Mesenchymal stem cell (in vitro differentiated cells and primary cell): ENCODE measurements around the gene THAP4.

ENCODE experiments used
- DNase-seq: peaks from one replicate; pipeline ENCODE4 v3.0.0-alpha.2; 2013
- H2AFZ ChIP-seq: one replicate; pipeline ENCODE4 v1.6.1; 2013; ENCODE audit warnings: low read depth, mild to moderate bottlenecking, control low read depth, inconsistent platforms, low read length, moderate library complexity
- H2AK5ac ChIP-seq: 2 replicates; pipeline ENCODE4 v1.6.1; 2013; ENCODE audit warnings: low read length, moderate library complexity, mild to moderate bottlenecking, inconsistent platforms; ENCODE audit not compliant: severe bottlenecking
- H2BK120ac ChIP-seq: one replicate; pipeline ENCODE4 v1.6.1; 2013; ENCODE audit warnings: low read depth, mild to moderate bottlenecking, inconsistent platforms, low read length, moderate library complexity
- H2BK12ac ChIP-seq, 2 experiments: one replicate each; pipeline ENCODE4 v1.6.1; 2013; ENCODE audit warnings: inconsistent platforms in 2 of 2, low read length in 2 of 2, mild to moderate bottlenecking in 2 of 2, moderate library complexity in 2 of 2, control low read depth in 1 of 2
- H2BK15ac ChIP-seq: one replicate; pipeline ENCODE4 v1.6.1; 2013; ENCODE audit warnings: mild to moderate bottlenecking, low read depth, inconsistent platforms; ENCODE audit not compliant: poor library complexity, severe bottlenecking
- H2BK5ac ChIP-seq: 2 replicates; pipeline ENCODE4 v1.6.1; 2013; ENCODE audit warnings: low read depth, mild to moderate bottlenecking, low read length, control low read depth, inconsistent platforms; ENCODE audit not compliant: poor library complexity, severe bottlenecking
- H3K14ac ChIP-seq, 2 experiments: one replicate each; pipeline ENCODE4 v1.6.1; 2013; ENCODE audit warnings: inconsistent platforms in 2 of 2, low read length in 2 of 2, control low read depth in 1 of 2, mild to moderate bottlenecking in 1 of 2, moderate library complexity in 1 of 2
- H3K18ac ChIP-seq, 2 experiments: one replicate each; pipeline ENCODE4 v1.6.1; 2013; ENCODE audit warnings: inconsistent platforms in 2 of 2, low read length in 2 of 2, control low read depth in 1 of 2, low read depth in 1 of 2, mild to moderate bottlenecking in 1 of 2
- H3K23ac ChIP-seq, 2 experiments: one replicate each; pipeline ENCODE4 v1.6.1; 2013; ENCODE audit warnings: inconsistent platforms in 2 of 2, low read length in 2 of 2, mild to moderate bottlenecking in 2 of 2, moderate library complexity in 2 of 2, control low read depth in 1 of 2
- H3K27ac ChIP-seq: 2 replicates; pipeline ENCODE4 v1.5.1; 2013; ENCODE audit warnings: mild to moderate bottlenecking, moderate library complexity, low read length, control low read depth, inconsistent platforms; ENCODE audit not compliant: poor library complexity, severe bottlenecking
- H3K27me3 ChIP-seq, 2 experiments: 2 replicates each; pipeline versions ENCODE4 v1.6.1 to v1.7.0; 2013; ENCODE audit warnings: low read length in 2 of 2, mild to moderate bottlenecking in 2 of 2, moderate library complexity in 2 of 2, control low read depth in 1 of 2, inconsistent platforms in 1 of 2; ENCODE audit not compliant: control insufficient read depth in 1 of 2, insufficient read depth in 1 of 2
- H3K36me3 ChIP-seq, 2 experiments: 2 replicates each; pipeline versions ENCODE4 v1.6.1 to v1.7.0; 2013; ENCODE audit warnings: low read length in 2 of 2, control low read depth in 1 of 2, inconsistent platforms in 1 of 2, low read depth in 1 of 2, mild to moderate bottlenecking in 1 of 2; ENCODE audit not compliant: insufficient read depth in 2 of 2, control insufficient read depth in 1 of 2
- H3K4ac ChIP-seq, 2 experiments: one replicate each; pipeline ENCODE4 v1.6.1; 2013; ENCODE audit warnings: inconsistent platforms in 2 of 2, low read length in 2 of 2, mild to moderate bottlenecking in 2 of 2, moderate library complexity in 2 of 2, control low read depth in 1 of 2, low read depth in 1 of 2
- H3K4me1 ChIP-seq: 2 replicates; pipeline ENCODE4 v1.6.1; 2013; ENCODE audit warnings: low read depth, low read length, control low read depth; ENCODE audit not compliant: control insufficient read depth, insufficient read depth
- H3K4me2 ChIP-seq: 2 replicates; pipeline ENCODE4 v1.6.1; 2013; ENCODE audit warnings: low read length, mild to moderate bottlenecking, inconsistent platforms; ENCODE audit not compliant: poor library complexity, severe bottlenecking
- H3K4me3 ChIP-seq, 2 experiments: 2 replicates each; pipeline versions ENCODE4 v1.5.1 to v1.7.0; 2013; ENCODE audit warnings: low read length in 2 of 2, mild to moderate bottlenecking in 2 of 2, control low read depth in 1 of 2, low read depth in 1 of 2; ENCODE audit not compliant: insufficient read depth in 1 of 2
- H3K79me1 ChIP-seq: replicated peaks from 2 replicates; pipeline ENCODE4 v1.6.1; 2013; ENCODE audit warnings: mild to moderate bottlenecking, control low read depth, low read length, inconsistent platforms; ENCODE audit not compliant: poor library complexity, severe bottlenecking
- H3K9ac ChIP-seq: 2 replicates; pipeline ENCODE4 v1.7.0; 2013; ENCODE audit warnings: mild to moderate bottlenecking, low read length, moderate library complexity
- H3K9me3 ChIP-seq: 2 replicates; pipeline ENCODE4 v1.7.0; 2013; ENCODE audit warnings: mild to moderate bottlenecking, low read length; ENCODE audit not compliant: control insufficient read depth
- H4K8ac ChIP-seq: one replicate; pipeline ENCODE4 v1.6.1; 2013; ENCODE audit warnings: inconsistent platforms, mild to moderate bottlenecking, low read length, moderate library complexity
- H4K91ac ChIP-seq: one replicate; pipeline ENCODE4 v1.6.1; 2013; ENCODE audit warnings: mild to moderate bottlenecking, low read length, inconsistent platforms
- WGBS: methylation state at CpG from one replicate; pipeline ENCODE4 v1.1.7; 2013; ENCODE audit warnings: mixed read lengths; 5-methylcytosine and 5-hydroxymethylcytosine counted together

THAP4 gene

GRCh38 chr2:241576293-241576654, 60.7 kb downstream of the THAP4 start:
- no peak overlapping the region for H2BK12ac ChIP-seq
- DNase-seq = no peak
- H3K4ac ChIP-seq = no peak overlapping the region
- no peak overlapping the region for H2BK5ac ChIP-seq
- H2AK5ac ChIP-seq = no peak overlapping the region
- no peak overlapping the region for H3K4me3 ChIP-seq
- H4K8ac ChIP-seq = no peak overlapping the region
- no peak overlapping the region for H2BK120ac ChIP-seq
- H3K79me1 ChIP-seq = peaks cover 6% of the 10 kb centered on the region
- no peak overlapping the region for H2BK15ac ChIP-seq
- H2AFZ ChIP-seq = no peak overlapping the region
- H3K27ac ChIP-seq = no peak overlapping the region
- H3K27me3 ChIP-seq = no peaks in the 10 kb centered on the region
- H3K4me1 ChIP-seq = peaks cover 22% of the 10 kb centered on the region
- no peak overlapping the region for H3K14ac ChIP-seq
- WGBS = 83% methylated on average over 14 of the region's 14 CpGs
- H3K9me3 ChIP-seq = no peaks in the 10 kb centered on the region
- H3K23ac ChIP-seq = no peak overlapping the region
- H3K9ac ChIP-seq = no peak overlapping the region
- peaks cover 17 to 49% of the 10 kb centered on the region in 2 experiments for H3K36me3 ChIP-seq
- H3K4me2 ChIP-seq = no peak overlapping the region
- no peak overlapping the region for H3K18ac ChIP-seq
- no peak overlapping the region for H4K91ac ChIP-seq

DNA sequence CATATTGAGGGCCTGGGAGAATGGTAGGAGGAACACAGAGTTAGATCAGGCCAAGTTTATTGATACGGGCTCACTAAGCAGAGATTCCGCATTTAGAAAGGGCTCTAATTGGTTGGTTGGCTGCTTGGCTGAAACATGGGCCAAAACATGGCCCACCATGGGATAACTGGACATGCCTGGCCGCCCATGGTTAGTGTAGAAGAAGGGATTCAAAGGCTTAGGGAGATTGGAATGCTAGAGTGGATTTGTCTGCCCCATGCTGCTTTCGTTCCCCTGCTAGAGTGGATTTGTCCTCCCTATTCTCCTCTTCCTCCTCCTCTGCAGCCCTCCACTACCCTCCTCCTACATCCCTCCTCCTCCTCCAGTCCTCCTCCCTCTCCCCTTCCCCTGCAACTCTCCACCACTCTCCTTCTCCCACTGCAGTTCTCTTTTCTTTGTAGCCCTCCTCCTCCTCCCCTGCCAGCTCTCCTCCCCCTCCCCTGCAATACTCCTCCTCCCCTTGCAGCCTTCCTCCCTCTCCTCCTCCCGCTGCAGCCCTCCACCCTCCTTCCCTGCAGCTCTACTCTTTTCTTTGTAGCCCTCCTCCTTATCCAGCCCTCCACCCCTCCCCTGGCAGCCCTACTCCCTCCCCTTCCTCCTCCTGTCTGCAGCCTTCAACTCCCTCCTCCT, 61.2 kb downstream of the THAP4 start:
- no peaks in the 10 kb centered on the region for H3K27me3 ChIP-seq
- no peaks in the 10 kb centered on the region for H3K9me3 ChIP-seq
- H2AFZ ChIP-seq = no peak overlapping the region
- H3K4me1 ChIP-seq = peaks cover 25% of the 10 kb centered on the region
- peaks cover 7% of the 10 kb centered on the region for H3K79me1 ChIP-seq
- H3K9ac ChIP-seq = no peak overlapping the region
- H3K18ac ChIP-seq = no peak overlapping the region
- no peak overlapping the region for H3K23ac ChIP-seq
- H2BK120ac ChIP-seq = no peak overlapping the region
- no peak overlapping the region for H4K91ac ChIP-seq
- H2BK5ac ChIP-seq = no peak overlapping the region
- no peak overlapping the region for H3K4me3 ChIP-seq
- no peak overlapping the region for H3K14ac ChIP-seq
- H4K8ac ChIP-seq = no peak overlapping the region
- H2BK15ac ChIP-seq = no peak overlapping the region
- no peak overlapping the region for H2BK12ac ChIP-seq
- WGBS = 76% methylated on average over 5 of the region's 5 CpGs
- H3K27ac ChIP-seq = no peak overlapping the region
- no peak for DNase-seq
- H2AK5ac ChIP-seq = no peak overlapping the region
- no peak overlapping the region for H3K4me2 ChIP-seq
- peaks cover 17 to 53% of the 10 kb centered on the region in 2 experiments for H3K36me3 ChIP-seq
- H3K4ac ChIP-seq = no peak overlapping the region

DNA sequence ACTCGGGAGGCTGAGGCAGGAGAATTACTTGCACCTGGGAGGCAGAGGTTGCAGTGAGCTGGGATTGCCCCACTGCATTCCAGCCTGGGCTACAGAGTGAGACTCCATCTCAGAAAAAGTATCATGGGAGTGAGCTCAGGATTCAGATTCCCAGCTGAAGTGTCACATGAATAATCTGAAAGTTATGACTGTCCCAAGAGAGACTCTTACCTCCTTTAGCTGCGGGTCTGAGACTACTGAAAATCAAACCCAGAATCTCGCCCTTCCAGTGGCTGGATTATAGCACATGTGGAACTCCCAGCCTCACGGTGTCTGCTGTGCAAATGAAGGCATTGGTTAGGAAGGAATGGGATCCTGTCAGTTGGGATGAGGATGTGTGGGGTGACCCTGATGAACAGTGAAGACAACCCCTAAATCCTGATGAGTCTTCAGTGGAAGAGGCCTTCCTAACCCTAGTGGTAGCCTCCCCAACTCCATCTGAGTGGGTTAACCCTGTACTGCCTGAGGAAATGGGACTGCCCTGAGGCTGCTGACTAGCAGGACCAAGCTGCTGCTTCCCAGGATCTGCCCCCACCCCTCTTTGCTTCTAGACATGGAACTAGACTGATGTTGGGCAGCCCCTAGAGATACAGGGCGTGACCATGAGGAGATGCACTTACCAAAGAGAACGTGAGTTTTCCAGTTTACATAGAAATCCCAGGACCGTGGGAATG, 61.9 kb downstream of the THAP4 start:
- Histone ChIP-seq H3K18ac (no peak overlapping the region), H3K36me3 (peaks cover 12 to 54% of the 10 kb centered on the region in 2 experiments), H3K4ac (no peak overlapping the region), H3K4me2 (no peak overlapping the region), H2AFZ (no peak overlapping the region), H2BK12ac (no peak overlapping the region), H2BK5ac (no peak overlapping the region), H3K9me3 (no peaks in the 10 kb centered on the region), H2BK15ac (no peak overlapping the region), H3K23ac (no peak overlapping the region), H3K9ac (no peak overlapping the region), H3K79me1 (peaks cover 7% of the 10 kb centered on the region), H3K4me3 (no peak overlapping the region), H2AK5ac (no peak overlapping the region), H3K14ac (no peak overlapping the region), H2BK120ac (no peak overlapping the region), H3K4me1 (peaks cover 25% of the 10 kb centered on the region), H3K27ac (no peak overlapping the region), H4K91ac (no peak overlapping the region), H4K8ac (no peak overlapping the region), H3K27me3 (no peaks in the 10 kb centered on the region)
- WGBS = 93% methylated on average over 7 of the region's 7 CpGs
- DNase-seq = no peak

- no peak overlapping the region for H3K14ac ChIP-seq
- H4K91ac ChIP-seq = no peak overlapping the region
- no peak overlapping the region for H3K27ac ChIP-seq
- no peak overlapping the region for H2BK12ac ChIP-seq
- peaks cover 12 to 52% of the 10 kb centered on the region in 2 experiments for H3K36me3 ChIP-seq
- no peak for DNase-seq
- no peak overlapping the region for H3K23ac ChIP-seq
- H2BK5ac ChIP-seq = no peak overlapping the region
- H2BK15ac ChIP-seq = no peak overlapping the region
- H3K4ac ChIP-seq = no peak overlapping the region
- H3K9ac ChIP-seq = no peak overlapping the region
- no peak overlapping the region for H4K8ac ChIP-seq
- H2BK120ac ChIP-seq = no peak overlapping the region
- H3K27me3 ChIP-seq = no peaks in the 10 kb centered on the region
- H3K4me1 ChIP-seq = peaks cover 27% of the 10 kb centered on the region
- no peak overlapping the region for H3K18ac ChIP-seq
- H2AFZ ChIP-seq = no peak overlapping the region
- no peaks in the 10 kb centered on the region for H3K9me3 ChIP-seq
- H3K79me1 ChIP-seq = peaks cover 12% of the 10 kb centered on the region
- H2AK5ac ChIP-seq = no peak overlapping the region
- 95% methylated on average over 12 of the region's 12 CpGs for WGBS
- H3K4me3 ChIP-seq = no peak overlapping the region
- no peak overlapping the region for H3K4me2 ChIP-seq
Measured at GRCh38 chr2:241573741-241574140, 63.2 kb downstream of the THAP4 start.
